Stimulated activated CD8-positive, alpha-beta memory T cell treated with anti-CD3 and anti-CD28 coated beads, Interleukin-12 subunit alpha, Interleukin-12 subunit beta, amount 100 ng/mL, for 1 hour (primary cell): ENCODE measurements around the gene RGS7BP.
"Not testable (repeated sequence)": the region's sequence is repeated elsewhere in the genome, so short reads cannot be mapped to it uniquely, and the experiment has no call there.

Experiments
- DNase-seq: peaks from one replicate; pipeline ENCODE4 v3.0.0-alpha.2; 2020; ENCODE audit warnings: low read depth

The RGS7BP gene

DNA sequence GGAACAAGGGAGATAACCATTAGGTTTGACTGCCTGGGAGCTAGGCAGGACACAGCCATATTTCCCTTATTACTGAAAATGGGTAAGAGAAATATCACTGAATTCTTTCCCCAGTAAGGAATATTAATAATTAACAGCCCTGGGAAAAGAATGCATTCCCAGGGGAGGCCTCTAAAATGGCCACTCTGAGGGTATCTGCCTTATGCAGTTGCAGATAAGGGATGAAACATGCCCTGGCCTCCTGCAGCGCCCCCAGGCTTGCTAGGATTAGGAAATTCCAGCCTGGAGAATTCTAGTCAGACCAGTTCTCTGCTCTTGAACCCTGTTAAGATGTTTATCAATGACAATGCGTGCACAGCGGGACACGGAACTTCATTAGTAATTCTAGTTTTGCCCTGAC, 52.8 kb downstream of the RGS7BP start:
- not testable (repeated sequence) for DNase-seq

DNA sequence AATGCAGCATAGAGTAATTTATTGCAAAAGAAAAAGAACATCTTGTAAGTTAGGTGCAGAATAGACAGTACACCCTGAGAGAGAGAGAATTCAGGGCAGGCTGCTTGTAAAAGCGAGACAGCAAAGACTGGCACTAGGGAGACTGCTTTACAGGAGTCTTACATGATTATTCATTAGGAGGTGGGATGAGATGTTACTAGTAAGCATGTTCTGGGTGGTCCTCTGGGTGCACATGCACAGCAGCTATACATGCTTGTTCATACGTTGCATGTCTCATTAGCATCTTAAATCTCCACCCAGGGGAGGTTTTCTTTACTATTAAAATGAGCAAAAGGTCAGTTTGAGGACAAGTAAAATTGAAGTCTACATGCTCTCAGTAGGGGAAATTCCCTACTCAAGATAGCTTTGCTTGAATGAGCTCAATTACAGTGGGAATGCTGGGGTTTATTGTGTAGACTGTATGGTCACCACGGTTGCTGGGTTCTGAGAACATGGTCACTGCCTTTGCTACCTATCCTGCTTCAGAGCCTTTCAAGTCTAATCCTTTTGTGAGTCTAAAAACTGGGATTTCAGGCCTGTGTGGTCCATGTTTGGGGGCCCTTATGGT, 60.6 kb downstream of the RGS7BP start:
- DNase-seq = no peak

- no peak for DNase-seq
Observed at GRCh38 chr5:64569858-64570257, 64.0 kb downstream of the RGS7BP start.

DNA sequence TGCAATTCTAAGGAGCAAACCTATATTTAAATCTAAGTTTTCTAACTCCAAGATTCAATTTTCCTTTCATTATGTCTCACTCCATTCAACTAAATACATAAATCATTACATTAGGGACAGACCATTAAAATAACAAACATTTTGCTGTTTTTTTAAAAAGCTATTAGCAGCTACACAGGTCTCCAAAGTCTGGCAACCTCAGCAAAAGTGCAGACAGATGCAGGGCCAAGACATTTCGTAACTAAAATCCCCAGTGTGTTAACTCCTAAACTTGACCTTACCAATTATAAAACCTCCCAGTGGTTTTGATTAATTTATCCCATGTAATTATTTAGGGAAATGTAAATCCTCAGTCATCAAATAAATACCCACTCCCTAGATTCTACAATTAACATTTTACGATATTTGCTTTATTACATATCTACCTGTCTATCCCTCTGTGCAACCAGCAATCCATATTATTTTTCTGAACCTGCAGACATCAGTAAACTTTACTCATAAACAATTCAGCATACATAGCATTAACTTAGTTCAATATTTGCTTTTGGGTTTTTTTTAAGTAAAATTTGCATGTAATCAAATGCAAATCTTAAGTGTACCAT, 64.7 kb downstream of the RGS7BP start:
- no peak for DNase-seq

DNA sequence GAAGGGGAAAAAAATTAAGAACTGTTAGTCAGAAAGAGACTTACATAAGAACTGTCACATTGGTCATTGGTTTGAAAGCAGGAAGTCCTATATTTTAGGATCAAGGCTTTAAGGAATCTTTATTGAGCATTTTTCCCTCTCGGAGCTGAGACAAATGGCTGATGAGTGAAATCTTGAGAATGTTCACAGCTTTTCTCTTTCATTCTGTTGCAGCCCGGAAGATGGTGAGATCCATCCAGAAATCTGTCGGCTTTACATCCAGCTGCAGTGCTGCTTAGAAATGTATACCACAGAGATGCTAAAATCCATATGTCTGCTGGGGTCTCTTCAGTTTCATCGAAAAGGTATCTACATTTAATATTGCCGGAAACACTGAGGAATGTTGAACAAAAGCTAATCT, 69.7 kb downstream of the RGS7BP start:
- no peak for DNase-seq

DNA sequence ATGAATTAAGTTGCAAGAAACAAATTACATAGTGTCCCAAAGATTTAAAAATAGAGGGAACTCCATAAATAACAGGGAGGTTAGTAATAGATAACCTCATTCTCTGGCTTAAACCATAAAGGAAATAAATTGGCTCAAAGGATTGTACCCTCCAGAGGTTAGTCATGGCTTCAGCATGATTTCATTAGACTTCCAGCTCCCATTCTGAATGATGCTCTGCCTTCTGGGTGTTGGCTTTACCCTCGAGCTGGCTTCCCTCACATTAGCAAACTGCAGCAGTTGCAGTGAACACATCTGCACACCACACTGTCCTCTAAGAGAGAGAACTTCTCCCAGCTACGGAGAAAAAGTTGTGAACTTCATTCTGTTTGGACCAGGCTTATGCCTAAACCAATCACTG, 70.4 kb downstream of the RGS7BP start:
- DNase-seq = no peak

DNA sequence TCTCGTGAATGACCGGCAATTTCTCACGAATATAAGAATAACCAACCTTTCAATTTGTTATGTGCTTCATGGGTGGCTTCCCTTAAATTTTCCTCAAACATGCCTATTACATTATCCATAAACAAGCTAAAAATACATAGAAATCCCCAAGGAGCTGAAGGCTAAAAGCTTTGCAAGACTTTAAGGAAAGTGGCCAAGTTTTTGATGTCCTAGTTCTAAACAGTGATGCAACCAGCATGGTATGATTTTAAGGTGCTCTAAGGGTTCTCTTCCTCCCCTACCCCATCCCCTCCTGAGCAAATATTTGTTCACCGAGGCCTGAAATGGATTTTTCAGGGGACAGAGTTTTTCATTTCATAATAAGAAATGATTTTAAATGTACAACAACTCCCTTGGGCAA, 79.8 kb downstream of the RGS7BP start:
- no peak for DNase-seq

DNA sequence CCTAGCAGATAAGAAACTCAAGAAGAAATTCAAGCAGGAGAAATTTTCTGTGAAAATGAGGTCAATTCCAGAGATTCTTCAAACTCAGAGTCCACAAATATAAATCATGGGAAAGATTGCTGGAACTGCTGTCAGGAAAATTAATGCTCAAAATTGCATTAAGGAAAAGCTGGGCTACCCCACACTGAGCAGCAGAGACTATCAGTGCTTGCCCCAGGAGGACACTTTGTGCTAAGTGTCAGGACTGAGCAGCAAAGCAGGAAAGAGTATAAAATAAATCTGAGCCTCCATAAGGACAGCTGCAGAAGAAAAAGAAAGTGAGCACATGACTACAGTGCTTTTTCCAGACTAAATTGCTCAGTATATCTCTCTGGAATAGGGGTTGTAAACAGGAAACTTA, 81.6 kb downstream of the RGS7BP start:
- no peak for DNase-seq

- DNase-seq = no peak
Observed at GRCh38 chr5:64592730-64593341, 87.0 kb downstream of the RGS7BP start.

DNA sequence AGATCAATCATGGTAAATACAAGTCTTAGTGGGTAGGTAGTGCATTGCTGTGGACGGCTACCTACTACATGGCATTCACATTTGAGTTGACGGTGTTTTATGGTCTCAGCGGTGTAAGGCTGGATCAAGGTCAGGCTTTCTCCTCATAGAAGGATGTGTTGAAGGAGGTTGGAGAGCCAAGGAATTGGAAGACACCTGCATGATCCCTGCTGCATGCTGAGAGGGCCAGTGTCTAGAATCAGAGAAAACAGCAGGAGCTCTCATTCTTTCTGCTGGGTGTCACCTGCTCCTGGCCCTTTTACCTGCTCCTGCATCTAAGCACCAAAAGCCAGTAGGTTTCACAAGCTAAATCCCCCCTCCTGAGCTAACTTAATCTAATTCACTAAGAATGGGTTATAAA, 88.2 kb downstream of the RGS7BP start:
- no peak for DNase-seq

- DNase-seq = no peak
Observed at GRCh38 chr5:64594601-64595000, 88.8 kb downstream of the RGS7BP start.

DNA sequence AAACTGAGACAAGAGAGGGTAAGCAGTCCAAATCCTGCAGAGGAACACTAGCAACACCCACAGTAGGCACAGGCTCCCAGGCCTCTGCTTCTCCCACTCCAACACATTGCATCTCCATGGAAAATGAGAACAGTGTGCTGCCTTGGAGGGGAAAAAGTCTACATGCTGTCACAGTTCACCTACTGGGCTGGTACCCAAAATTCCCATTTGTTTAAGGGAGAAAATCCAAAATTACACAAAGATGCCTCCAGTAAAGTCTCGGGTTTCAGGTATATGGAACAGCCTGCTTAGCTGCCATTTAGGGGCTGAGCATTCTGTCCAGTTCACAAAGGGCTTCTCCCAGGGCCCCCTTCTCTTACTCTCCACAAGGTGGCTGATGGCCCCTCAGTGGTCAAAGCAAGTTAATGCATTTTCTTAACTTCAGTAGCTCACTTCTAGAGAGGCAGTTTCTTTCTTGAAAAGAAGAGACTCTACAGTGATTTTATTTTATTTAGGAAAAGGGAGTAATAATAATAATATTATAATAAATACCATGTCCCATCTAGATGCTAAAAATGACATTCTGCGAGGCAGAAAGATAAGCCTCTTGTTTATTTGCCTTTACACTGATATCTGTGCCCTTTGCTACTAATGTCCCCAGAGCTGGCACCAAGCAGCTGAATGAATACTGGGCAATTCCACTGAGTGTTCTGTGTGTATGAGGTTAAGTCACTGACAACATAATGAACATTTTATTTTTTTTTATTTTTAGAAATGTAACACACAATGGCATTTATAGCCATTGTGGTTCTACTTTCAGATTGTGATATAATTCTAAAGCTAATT, 89.4 kb downstream of the RGS7BP start:
- no peak for DNase-seq

GRCh38 chr5:64599226-64599625, 93.4 kb downstream of the RGS7BP start:
- no peak for DNase-seq

DNA sequence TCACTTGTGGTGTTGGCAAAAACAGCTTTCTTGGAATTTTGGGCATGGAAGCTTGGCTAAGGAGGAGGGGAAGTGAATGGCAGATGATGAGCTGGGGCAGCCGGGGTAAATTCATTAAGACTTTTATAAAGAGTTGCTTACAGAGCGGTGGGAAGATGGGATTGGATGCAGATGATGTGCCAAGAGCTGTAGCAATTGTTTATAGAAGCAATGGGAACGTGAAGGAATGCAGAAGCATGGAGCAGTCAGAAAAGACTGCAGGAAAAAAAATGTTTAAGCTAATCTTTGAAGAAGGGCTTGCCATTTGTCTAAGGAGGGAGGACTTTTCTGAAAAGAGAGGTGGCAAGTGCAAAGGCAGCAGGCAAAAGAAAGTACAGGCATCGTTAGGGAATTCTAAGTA, 97.9 kb downstream of the RGS7BP start:
- no peak for DNase-seq

DNA sequence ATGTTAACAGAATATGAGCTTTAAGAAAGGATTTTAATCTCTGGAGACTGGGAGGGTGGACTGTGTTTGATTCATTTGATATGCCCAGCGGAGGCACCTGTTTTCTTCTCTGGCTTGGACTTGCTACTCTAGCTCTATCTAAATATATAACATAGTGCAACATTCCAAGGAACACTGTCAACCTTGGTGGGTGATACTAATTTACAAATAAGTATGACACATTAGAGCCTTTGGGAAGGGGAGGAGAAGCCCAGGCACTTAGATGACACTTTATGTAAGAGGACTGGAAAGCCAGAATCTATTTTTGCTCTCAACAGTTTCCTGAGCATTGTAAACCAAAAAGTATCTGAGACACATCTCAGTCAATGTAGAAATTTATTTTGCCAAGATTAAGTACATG, 101.1 kb downstream of the RGS7BP start:
- DNase-seq = no peak

GRCh38 chr5:64612344-64612961, 106.6 kb downstream of the RGS7BP start:
- no peak for DNase-seq

DNA sequence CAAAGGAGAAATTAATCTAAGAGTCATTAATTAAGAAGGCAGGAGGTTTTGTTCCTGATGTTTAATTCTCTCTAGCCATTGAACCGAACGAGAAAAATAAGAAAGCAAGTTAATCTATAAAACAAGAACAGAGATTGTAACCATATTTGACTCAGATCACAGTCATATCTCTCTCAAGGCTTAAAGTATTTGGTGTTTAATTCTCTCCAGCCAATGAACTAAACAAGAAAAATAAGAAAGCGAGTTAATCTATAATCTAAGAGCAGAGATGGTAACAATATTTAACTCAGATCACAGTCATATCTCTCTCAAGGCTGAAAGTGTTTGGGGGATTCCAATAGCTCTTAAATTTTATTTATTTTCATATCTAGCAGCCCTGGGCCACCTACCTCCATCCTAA, 110.1 kb downstream of the RGS7BP start:
- DNase-seq = no peak

GRCh38 chr5:64619609-64620008, 113.8 kb downstream of the RGS7BP start:
- DNase-seq = no peak

DNA sequence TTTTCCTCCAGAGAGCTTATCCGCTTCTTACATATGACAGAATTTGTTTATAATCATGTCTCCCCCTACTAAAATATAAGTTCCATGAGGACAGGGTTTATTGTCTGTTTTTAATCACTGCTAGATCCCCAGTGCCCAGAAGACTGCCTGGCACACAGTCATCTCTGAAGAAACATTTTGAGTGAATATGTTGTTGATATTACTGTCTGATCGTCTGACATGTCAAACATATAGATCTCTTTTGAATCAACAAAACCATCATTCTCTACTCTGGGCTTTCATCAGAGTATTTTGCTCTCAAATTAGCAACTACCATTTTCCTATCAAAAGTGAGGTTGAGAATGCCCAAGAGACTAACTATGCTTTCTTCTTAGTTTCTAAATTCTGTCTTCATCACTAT, 117.2 kb downstream of the RGS7BP start:
- no peak for DNase-seq

DNA sequence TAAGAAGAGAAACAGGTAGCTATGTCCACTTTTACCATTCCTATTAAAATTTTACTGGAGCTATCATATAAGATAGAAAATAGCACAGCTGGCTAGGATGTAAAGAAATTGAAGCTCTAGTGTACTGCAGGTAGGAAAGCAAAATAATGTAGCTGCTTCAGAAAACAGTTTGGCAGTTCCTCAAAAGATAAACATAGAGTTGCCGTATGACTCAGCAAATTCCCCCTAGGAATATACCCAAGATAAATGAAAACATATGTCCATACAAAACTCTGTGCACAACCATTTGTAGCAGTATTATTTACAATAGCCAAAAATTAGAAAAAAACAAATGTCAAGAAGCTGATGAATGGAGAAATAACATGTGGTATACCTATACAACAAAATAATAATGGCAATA, 119.9 kb downstream of the RGS7BP start:
- no peak for DNase-seq

DNA sequence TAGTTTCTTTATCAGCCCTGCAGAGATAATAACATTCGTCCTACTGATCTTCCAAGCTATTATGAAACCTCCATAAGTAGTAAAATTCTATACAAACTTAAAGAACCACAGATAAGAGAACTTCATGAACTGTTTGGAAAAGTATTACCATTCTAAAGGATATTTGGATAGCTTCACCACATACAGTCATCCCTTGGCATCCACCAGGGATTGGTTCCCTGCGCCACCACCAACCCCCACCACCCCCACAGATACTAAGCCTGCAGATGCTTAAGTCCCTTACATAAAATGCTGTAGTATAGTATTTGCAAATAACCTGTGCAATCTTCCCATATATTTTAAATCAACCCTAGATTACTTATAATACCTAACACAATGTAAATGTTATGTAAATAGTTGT, 123.1 kb downstream of the RGS7BP start:
- DNase-seq = no peak

GRCh38 chr5:64629841-64630240, 124.0 kb downstream of the RGS7BP start:
- DNase-seq = no peak

GRCh38 chr5:64632251-64632650, 126.4 kb downstream of the RGS7BP start:
- no peak for DNase-seq
